Astrocyte (in vitro differentiated cells and primary cell): ENCODE measurements around the gene XPOT. TPM values are rescaled to one million over a fixed set of nuclear protein-coding genes. Genes with fewer than 3 reads are reported as not detected.

Experiments used
- DNase-seq: peaks from one replicate; pipeline ENCODE4 v3.0.0-alpha.2; 2010; ENCODE audit warnings: low read depth
- FAIRE-seq: peaks from 2 replicates; lab custom pipeline; 2011; peaks lifted over from hg19 to GRCh38; lab: Jason Lieb, UNC
- H2AFZ ChIP-seq: 2 replicates; pipeline ENCODE4 v1.6.0; 2012; ENCODE audit warnings: low read depth, low read length, inconsistent platforms
- H3K27ac ChIP-seq: 2 replicates; pipeline ENCODE4 v1.5.1; 2011; ENCODE audit warnings: low read depth, low read length, inconsistent platforms
- H3K27me3 ChIP-seq: 2 replicates; pipeline ENCODE4 v1.6.0; 2011; ENCODE audit warnings: low read length, inconsistent platforms; ENCODE audit not compliant: insufficient read depth
- H3K36me3 ChIP-seq: 2 replicates; pipeline ENCODE4 v1.5.1; 2011; ENCODE audit warnings: low read length, inconsistent platforms; ENCODE audit not compliant: insufficient read depth
- H3K4me1 ChIP-seq: 2 replicates; pipeline ENCODE4 v1.5.1; 2011; ENCODE audit warnings: low read length, inconsistent platforms; ENCODE audit not compliant: insufficient read depth
- H3K4me2 ChIP-seq: 2 replicates; pipeline ENCODE4 v1.6.0; 2012; ENCODE audit warnings: low read length, inconsistent platforms
- H3K4me3 ChIP-seq: 2 replicates; pipeline ENCODE4 v1.5.1; 2011; ENCODE audit warnings: low read depth, mild to moderate bottlenecking, low read length, inconsistent platforms; ENCODE audit not compliant: insufficient read depth
- H3K79me2 ChIP-seq: 2 replicates; pipeline ENCODE4 v1.6.0; 2012; ENCODE audit warnings: mild to moderate bottlenecking, low read length, inconsistent platforms; ENCODE audit not compliant: insufficient read depth
- H3K9ac ChIP-seq: 2 replicates; pipeline ENCODE4 v1.6.0; 2012; ENCODE audit warnings: mild to moderate bottlenecking, low read length, inconsistent platforms
- H3K9me3 ChIP-seq: 2 replicates; pipeline ENCODE4 v1.5.1; 2012; ENCODE audit warnings: low read depth, mild to moderate bottlenecking, low read length, inconsistent platforms; ENCODE audit not compliant: insufficient read depth
- H4K20me1 ChIP-seq: 2 replicates; pipeline ENCODE4 v1.6.0; 2012; ENCODE audit warnings: low read length, inconsistent platforms; ENCODE audit not compliant: insufficient read depth
- H3K27ac Mint-ChIP-seq: one replicate; pipeline ENCODE4 v1.8.0; 2021; ENCODE audit warnings: mild to moderate bottlenecking, mixed read lengths; ENCODE audit not compliant: unreplicated experiment
- H3K27me3 Mint-ChIP-seq: one replicate; pipeline ENCODE4 v1.8.0; 2021; ENCODE audit warnings: low read depth, mixed read lengths; ENCODE audit not compliant: unreplicated experiment
- H3K36me3 Mint-ChIP-seq: one replicate; pipeline ENCODE4 v1.8.0; 2021; ENCODE audit warnings: low read depth, mixed read lengths; ENCODE audit not compliant: unreplicated experiment
- H3K4me1 Mint-ChIP-seq: one replicate; pipeline ENCODE4 v1.8.0; 2021; ENCODE audit warnings: low read depth, mixed read lengths; ENCODE audit not compliant: unreplicated experiment
- H3K4me3 Mint-ChIP-seq: one replicate; pipeline ENCODE4 v1.8.0; 2021; ENCODE audit warnings: mild to moderate bottlenecking, moderate library complexity, mixed read lengths; ENCODE audit not compliant: unreplicated experiment
- H3K9me3 Mint-ChIP-seq: one replicate; pipeline ENCODE4 v1.8.0; 2021; ENCODE audit warnings: mild to moderate bottlenecking, mixed read lengths; ENCODE audit not compliant: unreplicated experiment
- CTCF ChIP-seq: IDR thresholded peaks from 2 replicates; pipeline ENCODE4 v1.5.1; 2011; ENCODE audit warnings: low read depth, mild to moderate bottlenecking, inconsistent platforms, low read length, moderate library complexity; ENCODE audit not compliant: insufficient read depth
- EZH2 ChIP-seq: IDR thresholded peaks from 2 replicates; pipeline ENCODE4 v1.6.1; 2012; ENCODE audit warnings: mild to moderate bottlenecking, low read length, inconsistent platforms; ENCODE audit not compliant: insufficient read depth
- total RNA-seq: library from RNA; stranded (reverse); gene quantifications from 2 replicates; pipeline ENCODE4 v1.2.1, GENCODE V29; 2021

Gene XPOT
- total RNA-seq, 1 donor from 2014 or later = 142 TPM

- no peaks in the 10 kb centered on the region for H3K9me3 Mint-ChIP-seq
- no peak for TF ChIP-seq CTCF
- TF ChIP-seq EZH2 = no peak
- no peaks in the 10 kb centered on the region for H3K27me3 ChIP-seq
- peaks cover 11% of the 10 kb centered on the region for H3K36me3 Mint-ChIP-seq
- H3K27me3 Mint-ChIP-seq = no peaks in the 10 kb centered on the region
- no peak overlapping the region for H3K27ac ChIP-seq
- DNase-seq = no peak
- H3K9ac ChIP-seq = no peak overlapping the region
- H3K9me3 ChIP-seq = no peaks in the 10 kb centered on the region
- H3K4me3 ChIP-seq = no peak overlapping the region
- H3K4me3 Mint-ChIP-seq = no peak overlapping the region
- H3K27ac Mint-ChIP-seq = no peak overlapping the region
- peaks cover 37% of the 10 kb centered on the region for H3K4me1 Mint-ChIP-seq
- peaks cover 11% of the 10 kb centered on the region for H3K4me1 ChIP-seq
- peaks cover 32% of the 10 kb centered on the region for H4K20me1 ChIP-seq
- no peak overlapping the region for H2AFZ ChIP-seq
- no peak for FAIRE-seq
- no peak overlapping the region for H3K4me2 ChIP-seq
- H3K79me2 ChIP-seq = peaks cover 84% of the 10 kb centered on the region
- H3K36me3 ChIP-seq = peaks cover 4% of the 10 kb centered on the region
Observed at GRCh38 chr12:64455506-64455905, 51.3 kb downstream of the XPOT start.

GRCh38 chr12:64456119-64456518 is 51.9 kb downstream of the XPOT start:
- H3K36me3 ChIP-seq = peaks cover 4% of the 10 kb centered on the region
- DNase-seq (no peak), FAIRE-seq (no peak)
- H3K4me3 Mint-ChIP-seq = peak overlapping the region; percentile 78
- H3K4me2 ChIP-seq = no peak overlapping the region
- H3K9me3 Mint-ChIP-seq = no peaks in the 10 kb centered on the region
- peak overlapping the region; percentile 66 for H3K27ac Mint-ChIP-seq
- H3K4me3 ChIP-seq = no peak overlapping the region
- H3K79me2 ChIP-seq = peaks cover 84% of the 10 kb centered on the region
- no peaks in the 10 kb centered on the region for H3K27me3 ChIP-seq
- H3K9ac ChIP-seq = no peak overlapping the region
- peaks cover 5% of the 10 kb centered on the region for H3K4me1 ChIP-seq
- H4K20me1 ChIP-seq = peaks cover 32% of the 10 kb centered on the region
- no peak overlapping the region for H2AFZ ChIP-seq
- no peaks in the 10 kb centered on the region for H3K27me3 Mint-ChIP-seq
- no peaks in the 10 kb centered on the region for H3K9me3 ChIP-seq
- peaks cover 11% of the 10 kb centered on the region for H3K36me3 Mint-ChIP-seq
- TF ChIP-seq CTCF = no peak
- TF ChIP-seq EZH2 = no peak
- H3K27ac ChIP-seq = no peak overlapping the region
- peaks cover 31% of the 10 kb centered on the region for H3K4me1 Mint-ChIP-seq

GRCh38 chr12:64457032-64457431 is 52.8 kb downstream of the XPOT start:
- peak overlapping the region; percentile 14 for H3K27ac Mint-ChIP-seq
- H3K9ac ChIP-seq = no peak overlapping the region
- H3K9me3 Mint-ChIP-seq = no peaks in the 10 kb centered on the region
- peaks cover 37% of the 10 kb centered on the region for H3K4me1 Mint-ChIP-seq
- H3K4me1 ChIP-seq = peaks cover 9% of the 10 kb centered on the region
- H3K36me3 Mint-ChIP-seq = peaks cover 11% of the 10 kb centered on the region
- peaks cover 4% of the 10 kb centered on the region for H3K36me3 ChIP-seq
- no peaks in the 10 kb centered on the region for H3K27me3 ChIP-seq
- H3K27ac ChIP-seq = no peak overlapping the region
- H3K4me2 ChIP-seq = no peak overlapping the region
- no peak for TF ChIP-seq CTCF
- TF ChIP-seq EZH2 = no peak
- no peaks in the 10 kb centered on the region for H3K27me3 Mint-ChIP-seq
- FAIRE-seq (no peak), DNase-seq (no peak)
- no peak overlapping the region for H3K4me3 ChIP-seq
- H3K79me2 ChIP-seq = peaks cover 79% of the 10 kb centered on the region
- H4K20me1 ChIP-seq = peaks cover 34% of the 10 kb centered on the region
- peak overlapping the region; percentile 57 for H3K4me3 Mint-ChIP-seq
- no peak overlapping the region for H2AFZ ChIP-seq
- no peaks in the 10 kb centered on the region for H3K9me3 ChIP-seq
